Gastroesophageal sphincter (tissue), 4 donors: ENCODE measurements around the gene WDR27. TPM values are rescaled to one million over a fixed set of nuclear protein-coding genes. Genes with fewer than 3 reads are reported as not detected.

Experiments used
- ATAC-seq: fragments of 150-250 bp; one replicate; pipeline ENCODE4 v1.9.1; 2016; ENCODE audit warnings: mild to moderate bottlenecking, moderate library complexity
- H3K27ac ChIP-seq, 4 donors: fragments of 200-600 bp; sonication (generic) in 3 of 4; 1 replicate in 3 of 4; 2 replicates in 1 of 4; pipeline ENCODE4 v1.5.1; 2016 to 2019
- H3K27me3 ChIP-seq: fragments of 200-600 bp; sonication (generic); one replicate; pipeline ENCODE4 v1.5.1; 2019
- H3K36me3 ChIP-seq, 2 donors: fragments of 200-600 bp; sonication (generic); one replicate each; pipeline ENCODE4 v1.5.1; 2019; ENCODE audit warnings: control low read depth in 1 of 2
- H3K4me1 ChIP-seq, 3 donors: fragments of 200-600 bp; sonication (generic); 1 replicate in 2 of 3; 2 replicates in 1 of 3; pipeline ENCODE4 v1.5.1; 2016 to 2019; ENCODE audit warnings: control low read depth in 2 of 3
- H3K4me3 ChIP-seq, 2 donors: fragments of 200-600 bp; sonication (generic); one replicate each; pipeline ENCODE4 v1.5.1; 2019; ENCODE audit warnings: mild to moderate bottlenecking in 1 of 2, moderate library complexity in 1 of 2
- H3K9me3 ChIP-seq, 3 donors: fragments of 200-600 bp; sonication (generic); one replicate each; pipeline ENCODE4 v1.5.1; 2017 to 2019; ENCODE audit warnings: control low read depth in 2 of 3
- EP300 ChIP-seq: sonication (generic); formaldehyde crosslinking; IDR thresholded peaks from one replicate; pipeline ENCODE4 v1.6.1; 2017; ENCODE audit warnings: antibody characterized with exemption, mild to moderate bottlenecking
- POLR2A ChIP-seq, 2 donors: fragments of 450-650 bp; IDR thresholded peaks; one replicate each; pipeline ENCODE4 v1.6.1; 2017; ENCODE audit warnings: antibody characterized with exemption in 2 of 2, mild to moderate bottlenecking in 2 of 2, moderate library complexity in 1 of 2
- POLR2AphosphoS5 ChIP-seq: sonication (generic); formaldehyde crosslinking; IDR thresholded peaks from one replicate; pipeline ENCODE4 v1.6.1; 2017; ENCODE audit warnings: antibody characterized with exemption
- WGBS, 2 donors: methylation state at CpG; one replicate each; pipeline ENCODE4 v1.1.5; 2018; ENCODE audit warnings: low coverage in 1 of 2; 5-methylcytosine and 5-hydroxymethylcytosine counted together
- total RNA-seq, 4 donors: library from RNA; depleted of rRNA; stranded (reverse); fragments of >200 nt; gene quantifications; one replicate each; pipeline ENCODE4 v1.1.0, GENCODE V29; 2016
- TF ChIP-seq, protein P1 (sequence below), 4 experiments: fragments of 200-600 bp in 2 of 4; fragments of 450-650 bp in 2 of 4; sonication (generic) in 1 of 4; IDR thresholded peaks; one replicate each; pipeline ENCODE4 v1.5.1; 2017 to 2019; ENCODE audit warnings: antibody characterized with exemption in 4 of 4, mild to moderate bottlenecking in 2 of 4, moderate library complexity in 2 of 4

WDR27 gene
- 10 to 100 TPM in 3 of 4 donors, 1 to 10 TPM in 1; 10.0 to 35.0 (median 20.7) TPM for total RNA-seq

DNA sequence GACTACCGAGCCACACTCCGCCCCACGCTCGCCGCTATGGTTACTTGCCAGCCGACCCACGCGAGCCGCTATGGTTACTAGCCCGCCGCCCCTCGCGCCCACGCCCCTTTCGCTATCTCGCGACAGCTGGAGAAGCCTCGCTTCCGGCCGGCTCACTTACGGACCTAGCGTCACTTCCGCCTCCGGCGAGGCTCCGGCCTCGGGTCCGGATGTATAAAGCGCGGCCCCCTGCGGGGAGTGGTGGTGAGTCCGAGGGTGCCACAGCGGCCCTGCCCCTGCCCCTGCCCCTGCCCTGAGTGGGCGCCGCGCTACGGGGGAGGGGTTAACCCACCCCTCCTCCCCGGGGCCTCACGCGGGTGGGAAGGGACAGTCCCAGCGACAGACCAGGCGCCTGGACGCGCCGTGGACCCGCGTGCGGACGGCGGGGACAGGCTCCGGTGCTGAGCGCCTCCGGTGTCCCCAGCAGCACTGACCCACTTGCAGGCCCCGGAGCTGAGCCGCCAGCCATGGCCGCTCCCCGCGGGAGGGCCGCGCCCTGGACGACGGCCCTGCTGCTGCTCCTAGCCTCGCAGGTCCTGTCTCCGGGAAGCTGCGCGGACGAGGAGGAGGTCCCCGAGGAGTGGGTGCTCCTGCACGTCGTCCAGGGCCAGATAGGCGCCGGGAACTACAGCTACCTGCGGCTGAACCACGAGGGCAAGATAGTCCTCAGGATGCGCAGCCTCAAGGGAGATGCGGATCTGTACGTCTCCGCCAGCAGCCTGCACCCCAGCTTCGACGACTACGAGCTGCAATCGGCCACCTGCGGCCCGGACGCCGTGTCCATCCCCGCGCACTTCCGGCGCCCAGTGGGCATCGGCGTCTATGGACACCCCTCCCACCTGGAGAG, at the start of gene WDR27, which contains the start of gene C6orf120:
WDR27 (minus strand) TSS at position 76 of the 886 bp plus-strand sequence. CDS start 13,024 bp downstream, outside the sequence.
C6orf120 (plus strand) TSS at position 173 of the 886 bp plus-strand sequence; CDS start at position 507, 334 bp downstream.
- peak; percentile 98 for ATAC-seq
- WGBS, 2 donors: no CpG with 5 or more reads among the region's 92 CpGs
- Histone ChIP-seq H3K27ac (peak within 1 kb of the TSS; percentile 87 to 99 (median 97)), H3K36me3 (peaks cover 0 to 22% of the 10 kb centered on the region in 2 donors), H3K4me1 (peaks cover 7 to 58% (median 20%) of the 10 kb centered on the region in 3 donors), H3K4me3 (peak within 1 kb of the TSS; percentile 80 to 85), H3K9me3 (no peaks in the 10 kb centered on the region), H3K27me3 (no peaks in the 10 kb centered on the region)
- TF ChIP-seq, protein P1, sequence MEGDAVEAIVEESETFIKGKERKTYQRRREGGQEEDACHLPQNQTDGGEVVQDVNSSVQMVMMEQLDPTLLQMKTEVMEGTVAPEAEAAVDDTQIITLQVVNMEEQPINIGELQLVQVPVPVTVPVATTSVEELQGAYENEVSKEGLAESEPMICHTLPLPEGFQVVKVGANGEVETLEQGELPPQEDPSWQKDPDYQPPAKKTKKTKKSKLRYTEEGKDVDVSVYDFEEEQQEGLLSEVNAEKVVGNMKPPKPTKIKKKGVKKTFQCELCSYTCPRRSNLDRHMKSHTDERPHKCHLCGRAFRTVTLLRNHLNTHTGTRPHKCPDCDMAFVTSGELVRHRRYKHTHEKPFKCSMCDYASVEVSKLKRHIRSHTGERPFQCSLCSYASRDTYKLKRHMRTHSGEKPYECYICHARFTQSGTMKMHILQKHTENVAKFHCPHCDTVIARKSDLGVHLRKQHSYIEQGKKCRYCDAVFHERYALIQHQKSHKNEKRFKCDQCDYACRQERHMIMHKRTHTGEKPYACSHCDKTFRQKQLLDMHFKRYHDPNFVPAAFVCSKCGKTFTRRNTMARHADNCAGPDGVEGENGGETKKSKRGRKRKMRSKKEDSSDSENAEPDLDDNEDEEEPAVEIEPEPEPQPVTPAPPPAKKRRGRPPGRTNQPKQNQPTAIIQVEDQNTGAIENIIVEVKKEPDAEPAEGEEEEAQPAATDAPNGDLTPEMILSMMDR (IDR thresholded peaks at IDR 0.05): no peak
- peak; percentile 94 for TF ChIP-seq POLR2AphosphoS5
- peak; percentile 92 to 93 for TF ChIP-seq POLR2A (IDR thresholded peaks at IDR 0.05)

DNA sequence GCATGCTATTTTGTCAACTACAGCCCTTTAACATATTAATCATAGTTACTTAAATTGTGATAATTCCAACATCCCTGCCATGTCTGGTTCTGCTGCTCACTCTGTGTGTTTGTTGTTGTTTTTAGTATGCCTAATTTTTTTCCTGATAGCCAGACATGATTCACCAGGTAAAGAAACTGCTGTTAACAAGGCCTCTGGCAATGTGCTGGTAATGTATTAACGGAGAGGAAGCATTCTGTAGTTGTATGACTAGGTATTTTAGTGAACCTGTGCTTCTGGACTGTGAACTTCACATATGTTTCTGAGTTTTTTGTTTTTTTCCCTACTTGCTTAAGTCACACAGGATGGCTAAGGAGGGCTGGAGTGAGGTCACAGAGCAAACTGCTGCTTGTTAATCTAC, 44.7 kb upstream of the WDR27 start:
- TF ChIP-seq, protein P1 (IDR thresholded peaks at IDR 0.05): no peak
- TF ChIP-seq POLR2AphosphoS5 (no peak), POLR2A (IDR thresholded peaks at IDR 0.05) (no peak), EP300 (no peak)
- H3K27ac ChIP-seq: no peak overlapping the region
- peaks cover 4 to 14% (median 5%) of the 10 kb centered on the region in 3 donors for H3K4me1 ChIP-seq
- no peaks in the 10 kb centered on the region for H3K9me3 ChIP-seq
- ATAC-seq: no peak
- no peak overlapping the region for H3K4me3 ChIP-seq
- no peaks in the 10 kb centered on the region for H3K36me3 ChIP-seq
- 93 to 100% methylated on average over 1 of the region's 1 CpG for WGBS, 2 donors
- H3K27me3 ChIP-seq: no peaks in the 10 kb centered on the region

DNA sequence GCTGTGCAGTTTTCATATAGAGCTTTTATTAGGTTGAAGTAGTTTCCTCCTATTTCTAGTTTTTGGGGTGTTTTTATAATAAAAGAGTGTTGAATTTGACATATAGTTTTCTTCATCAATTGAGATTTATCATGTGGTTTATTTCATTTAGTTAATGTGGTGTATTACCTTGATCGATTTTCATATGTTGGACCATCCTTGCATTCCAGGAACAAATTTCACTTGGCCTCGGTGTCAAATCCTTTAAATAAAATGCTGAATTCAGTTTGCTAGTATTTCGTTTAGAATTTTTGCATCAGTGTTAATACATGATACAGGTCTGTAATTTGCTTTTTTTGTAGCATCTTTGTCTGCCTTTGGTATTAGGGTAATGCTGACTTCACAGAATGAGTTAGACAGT, 43.6 kb upstream of the WDR27 start:
- H3K36me3 ChIP-seq: no peaks in the 10 kb centered on the region
- no peaks in the 10 kb centered on the region for H3K9me3 ChIP-seq
- no peak for ATAC-seq
- H3K4me3 ChIP-seq: no peak overlapping the region
- no peak overlapping the region for H3K27ac ChIP-seq
- H3K4me1 ChIP-seq: peaks cover 2 to 7% (median 3%) of the 10 kb centered on the region in 3 donors
- H3K27me3 ChIP-seq: no peaks in the 10 kb centered on the region
- WGBS, 2 donors: 77 to 90% methylated on average over 3 of the region's 3 CpGs
- TF ChIP-seq EP300 (no peak), POLR2A (IDR thresholded peaks at IDR 0.05) (no peak), POLR2AphosphoS5 (no peak)
- TF ChIP-seq, protein P1 (IDR thresholded peaks at IDR 0.05): no peak

DNA sequence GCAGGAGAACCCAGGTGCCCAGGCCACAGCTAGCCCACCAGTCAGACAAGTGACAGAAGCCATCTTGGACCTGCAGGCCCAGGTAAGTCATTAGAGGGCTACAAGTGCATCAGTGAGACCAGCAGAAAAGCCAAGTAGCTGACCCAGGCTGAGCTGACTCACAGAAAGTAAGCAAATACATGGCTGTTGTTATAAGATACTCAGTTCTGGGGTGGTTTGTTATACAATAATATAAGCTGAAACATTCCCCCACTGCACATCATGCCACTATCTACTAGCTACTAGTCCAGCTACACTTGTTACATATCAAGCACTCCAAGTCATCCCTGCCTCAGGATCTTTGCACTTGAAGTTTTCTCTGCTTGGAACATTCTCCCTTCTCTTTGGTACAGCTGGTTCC, 39.5 kb upstream of the WDR27 start:
- TF ChIP-seq POLR2AphosphoS5 (no peak), EP300 (no peak), POLR2A (IDR thresholded peaks at IDR 0.05) (no peak)
- TF ChIP-seq, protein P1 (IDR thresholded peaks at IDR 0.05): no peak
- no peak overlapping the region for H3K27ac ChIP-seq

More for the DNA sequence above, 39.5 kb upstream of the WDR27 start:
- Histone ChIP-seq H3K9me3 (no peaks in the 10 kb centered on the region), H3K4me1 (no peaks in the 10 kb centered on the region), H3K27me3 (no peaks in the 10 kb centered on the region), H3K36me3 (no peaks in the 10 kb centered on the region), H3K4me3 (no peak overlapping the region)
- no peak for ATAC-seq
